ENCODE results near the gene PLCD3. TPM values are rescaled to one million over a fixed set of nuclear protein-coding genes. Genes with fewer than 3 reads are reported as not detected.

Gene PLCD3
- total and polyA plus RNA-seq, 9 of the 15 experiments (the other 6 are each of a cell fraction or from before 2014, with no cell fraction given): 0.20 to 22.6 (median 7.5) TPM

DNA sequence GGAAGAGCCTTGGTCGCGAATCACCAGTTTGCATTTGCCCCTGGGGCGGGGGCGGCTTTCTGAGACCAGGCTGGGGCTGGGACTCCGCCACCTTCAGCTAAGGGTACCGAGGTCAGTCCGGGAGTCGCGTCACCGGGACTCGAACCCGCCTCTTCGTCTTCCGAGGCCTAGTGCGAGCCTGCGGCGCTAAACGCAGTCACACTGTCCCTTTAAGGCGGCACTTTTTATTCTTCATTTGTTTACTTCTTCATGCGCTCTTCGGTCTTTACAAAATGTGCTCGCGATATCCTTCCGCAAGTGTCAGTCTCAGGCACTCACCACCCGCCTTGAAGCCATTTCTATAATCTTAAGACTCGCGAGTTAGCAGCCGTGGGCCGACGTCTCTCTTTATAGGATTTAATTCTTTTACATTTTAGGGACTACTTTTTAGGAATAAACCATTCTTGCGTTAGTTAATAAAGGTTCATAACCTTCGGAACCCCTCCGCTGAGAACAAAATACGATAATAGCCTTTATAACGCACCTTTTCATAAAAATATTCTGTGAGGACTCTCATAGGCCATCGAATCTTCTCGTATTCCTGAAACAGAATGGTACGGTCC, 15.4 kb upstream of the PLCD3 start (continued):
- TF ChIP-seq MEIS2 (IDR thresholded peaks at IDR 0.05; ENCODE audit: partially characterized antibody) (peak; percentile 19), RAD21 (CRISPR knock-in tag; conservative IDR thresholded peaks at IDR 0.05 in 1 of 2, IDR thresholded peaks at IDR 0.05 in 1 of 2) (no peak), GATAD2B (IDR thresholded peaks at IDR 0.05; ENCODE audit: borderline replicate concordance) (0 out of 2 replicates have a peak, but pooled peaks have one; percentile 19), POLR2A (conservative IDR thresholded peaks at IDR 0.05) (no peak), CHCHD3 (CRISPR knock-in tag; IDR thresholded peaks at IDR 0.05) (peak; percentile 62; the same call in 1 of the 2 replicates), JUND (IDR thresholded peaks at IDR 0.05; ENCODE audit: borderline replicate concordance, low read depth, low read length) (peak; percentile 93), JUND (tag; IDR thresholded peaks at IDR 0.05; ENCODE audit: borderline replicate concordance, low read depth, low read length) (no peak; the same call in 1 of the 3 replicates), TEAD1 (CRISPR knock-in tag; IDR thresholded peaks at IDR 0.05) (peak; percentile 55 to 81), NFE2L1 (tag; IDR thresholded peaks at IDR 0.05; ENCODE audit: borderline replicate concordance, low read depth) (no peak), ZNF696 (CRISPR knock-in tag; conservative IDR thresholded peaks at IDR 0.05) (no peak), MTF1 (CRISPR knock-in tag; IDR thresholded peaks at IDR 0.05; ENCODE audit: borderline replicate concordance) (0 out of 2 replicates have a peak, but pooled peaks have one; percentile 57), HNRNPLL (IDR thresholded peaks at IDR 0.05; ENCODE audit: low read depth, low read length, poor library complexity, severe bottlenecking) (no peak), ERF (CRISPR knock-in tag; IDR thresholded peaks at IDR 0.05) (no peak; the same call in 1 of the 2 replicates), BACH1 (tag; IDR thresholded peaks at IDR 0.05) (no peak), ZNF780A (CRISPR knock-in tag; IDR thresholded peaks at IDR 0.05) (no peak), NFRKB (IDR thresholded peaks at IDR 0.05; ENCODE audit: low read depth) (peak; percentile 98), TGIF2 (CRISPR knock-in tag; IDR thresholded peaks at IDR 0.05) (no peak), HNRNPH1 (optimal IDR thresholded peaks at IDR 0.05; ENCODE audit: low read depth, low read length) (no peak)
- TF ChIP-seq, protein P1, sequence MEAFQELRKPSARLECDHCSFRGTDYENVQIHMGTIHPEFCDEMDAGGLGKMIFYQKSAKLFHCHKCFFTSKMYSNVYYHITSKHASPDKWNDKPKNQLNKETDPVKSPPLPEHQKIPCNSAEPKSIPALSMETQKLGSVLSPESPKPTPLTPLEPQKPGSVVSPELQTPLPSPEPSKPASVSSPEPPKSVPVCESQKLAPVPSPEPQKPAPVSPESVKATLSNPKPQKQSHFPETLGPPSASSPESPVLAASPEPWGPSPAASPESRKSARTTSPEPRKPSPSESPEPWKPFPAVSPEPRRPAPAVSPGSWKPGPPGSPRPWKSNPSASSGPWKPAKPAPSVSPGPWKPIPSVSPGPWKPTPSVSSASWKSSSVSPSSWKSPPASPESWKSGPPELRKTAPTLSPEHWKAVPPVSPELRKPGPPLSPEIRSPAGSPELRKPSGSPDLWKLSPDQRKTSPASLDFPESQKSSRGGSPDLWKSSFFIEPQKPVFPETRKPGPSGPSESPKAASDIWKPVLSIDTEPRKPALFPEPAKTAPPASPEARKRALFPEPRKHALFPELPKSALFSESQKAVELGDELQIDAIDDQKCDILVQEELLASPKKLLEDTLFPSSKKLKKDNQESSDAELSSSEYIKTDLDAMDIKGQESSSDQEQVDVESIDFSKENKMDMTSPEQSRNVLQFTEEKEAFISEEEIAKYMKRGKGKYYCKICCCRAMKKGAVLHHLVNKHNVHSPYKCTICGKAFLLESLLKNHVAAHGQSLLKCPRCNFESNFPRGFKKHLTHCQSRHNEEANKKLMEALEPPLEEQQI (IDR thresholded peaks at IDR 0.05): no peak
- TF ChIP-seq, protein P2, sequence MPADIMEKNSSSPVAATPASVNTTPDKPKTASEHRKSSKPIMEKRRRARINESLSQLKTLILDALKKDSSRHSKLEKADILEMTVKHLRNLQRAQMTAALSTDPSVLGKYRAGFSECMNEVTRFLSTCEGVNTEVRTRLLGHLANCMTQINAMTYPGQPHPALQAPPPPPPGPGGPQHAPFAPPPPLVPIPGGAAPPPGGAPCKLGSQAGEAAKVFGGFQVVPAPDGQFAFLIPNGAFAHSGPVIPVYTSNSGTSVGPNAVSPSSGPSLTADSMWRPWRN (IDR thresholded peaks at IDR 0.05; ENCODE audit: low read depth): no peak
- TF ChIP-seq, protein P3, sequence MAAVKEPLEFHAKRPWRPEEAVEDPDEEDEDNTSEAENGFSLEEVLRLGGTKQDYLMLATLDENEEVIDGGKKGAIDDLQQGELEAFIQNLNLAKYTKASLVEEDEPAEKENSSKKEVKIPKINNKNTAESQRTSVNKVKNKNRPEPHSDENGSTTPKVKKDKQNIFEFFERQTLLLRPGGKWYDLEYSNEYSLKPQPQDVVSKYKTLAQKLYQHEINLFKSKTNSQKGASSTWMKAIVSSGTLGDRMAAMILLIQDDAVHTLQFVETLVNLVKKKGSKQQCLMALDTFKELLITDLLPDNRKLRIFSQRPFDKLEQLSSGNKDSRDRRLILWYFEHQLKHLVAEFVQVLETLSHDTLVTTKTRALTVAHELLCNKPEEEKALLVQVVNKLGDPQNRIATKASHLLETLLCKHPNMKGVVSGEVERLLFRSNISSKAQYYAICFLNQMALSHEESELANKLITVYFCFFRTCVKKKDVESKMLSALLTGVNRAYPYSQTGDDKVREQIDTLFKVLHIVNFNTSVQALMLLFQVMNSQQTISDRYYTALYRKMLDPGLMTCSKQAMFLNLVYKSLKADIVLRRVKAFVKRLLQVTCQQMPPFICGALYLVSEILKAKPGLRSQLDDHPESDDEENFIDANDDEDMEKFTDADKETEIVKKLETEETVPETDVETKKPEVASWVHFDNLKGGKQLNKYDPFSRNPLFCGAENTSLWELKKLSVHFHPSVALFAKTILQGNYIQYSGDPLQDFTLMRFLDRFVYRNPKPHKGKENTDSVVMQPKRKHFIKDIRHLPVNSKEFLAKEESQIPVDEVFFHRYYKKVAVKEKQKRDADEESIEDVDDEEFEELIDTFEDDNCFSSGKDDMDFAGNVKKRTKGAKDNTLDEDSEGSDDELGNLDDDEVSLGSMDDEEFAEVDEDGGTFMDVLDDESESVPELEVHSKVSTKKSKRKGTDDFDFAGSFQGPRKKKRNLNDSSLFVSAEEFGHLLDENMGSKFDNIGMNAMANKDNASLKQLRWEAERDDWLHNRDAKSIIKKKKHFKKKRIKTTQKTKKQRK (IDR thresholded peaks at IDR 0.05; ENCODE audit: borderline replicate concordance, low read depth, low read length): 0 out of 2 replicates have a peak, but pooled peaks have one; percentile 8

Measured in K562 (cell line).